HG02973 (cell line): Measurements from ENCODE around the gene SUPT3H.

Experiments used
- ATAC-seq: cut with Tn5 transposase; IDR thresholded peaks from one replicate; pipeline ENCODE4 v1.9.1; 2021; ENCODE audit warnings: moderate library complexity; ENCODE audit not compliant: unreplicated experiment

SUPT3H gene

DNA sequence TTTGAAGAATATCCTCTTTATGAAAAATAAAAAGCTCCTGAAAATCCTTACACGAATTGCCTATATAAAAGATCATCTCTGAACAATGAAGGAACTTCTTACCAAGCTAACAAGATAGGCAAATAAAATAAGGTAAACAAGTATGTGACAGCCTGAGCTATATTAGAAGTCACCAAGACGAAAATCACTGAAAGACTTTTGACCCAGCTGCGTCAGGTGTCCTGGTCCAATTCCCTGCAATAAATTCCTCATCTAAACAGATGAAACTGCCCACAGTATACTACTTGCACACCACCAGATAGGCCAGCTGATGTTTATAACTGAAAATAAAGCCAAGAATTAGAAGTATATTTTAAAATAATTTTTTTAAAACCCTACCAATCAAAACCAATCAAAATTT is 117.0 kb downstream of the SUPT3H start:
- ATAC-seq = no peak

DNA sequence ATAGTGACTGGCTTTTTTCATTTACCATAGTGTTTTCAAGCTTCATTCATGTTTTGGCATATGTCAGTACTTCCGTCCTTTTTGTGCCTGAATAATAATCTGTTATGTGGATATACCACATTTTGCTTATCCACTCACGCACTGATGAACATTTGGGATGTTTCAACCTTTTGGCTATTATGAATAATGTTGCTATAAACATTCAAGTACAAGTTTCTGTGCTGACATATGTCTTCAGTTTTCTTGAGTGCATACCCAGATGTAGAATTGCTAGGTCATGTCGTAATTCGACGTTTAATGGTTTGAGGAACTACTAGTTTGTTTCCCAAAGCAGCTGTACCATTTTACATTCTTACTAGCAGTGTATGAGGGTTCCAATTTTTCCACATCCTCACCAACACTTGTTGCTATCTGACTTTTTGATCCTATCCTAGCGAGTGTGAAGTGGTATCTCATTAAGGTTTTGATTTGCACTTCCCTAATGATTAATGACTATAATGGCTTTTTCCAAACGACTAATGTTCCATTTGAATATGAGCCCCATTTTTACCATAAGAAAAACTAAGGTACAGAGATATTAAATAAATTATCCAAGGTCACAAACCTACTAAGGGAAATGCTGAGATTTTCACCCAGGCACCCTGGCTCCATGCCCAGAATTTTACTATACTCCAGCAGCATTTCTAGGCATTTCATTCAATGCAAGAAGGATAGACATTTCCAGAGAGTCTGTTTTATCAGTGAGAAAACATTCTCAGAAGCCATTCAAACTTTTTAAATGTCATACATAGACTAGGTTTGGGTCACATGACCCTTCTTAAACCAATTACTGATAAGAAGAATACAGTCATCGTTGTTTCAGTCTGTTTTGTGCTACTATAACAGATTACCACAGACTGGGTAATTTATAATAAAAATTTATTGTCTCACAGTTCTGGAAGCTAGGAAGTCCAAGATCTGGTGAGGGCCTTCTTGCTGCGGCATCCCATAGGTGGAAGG is 120.7 kb downstream of the SUPT3H start:
- no peak for ATAC-seq

DNA sequence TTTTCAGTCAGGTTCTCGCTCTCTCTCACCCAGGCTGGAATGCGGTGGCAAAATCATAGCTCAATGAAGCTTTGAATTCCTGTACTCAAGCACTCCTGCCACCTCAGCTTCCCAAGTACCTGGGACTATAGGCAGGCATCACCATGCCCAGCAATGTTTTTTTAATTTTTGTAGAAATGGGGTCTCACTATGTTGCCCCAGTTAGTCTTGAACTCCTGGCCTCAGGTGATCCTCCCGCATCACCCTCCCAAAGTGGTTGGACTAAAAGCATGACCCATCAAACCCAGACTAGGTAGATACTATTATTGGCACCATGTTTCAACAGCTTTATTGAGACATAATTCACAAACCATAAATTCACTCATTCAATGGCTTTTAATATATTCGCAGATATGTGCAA is 122.3 kb downstream of the SUPT3H start:
- no peak for ATAC-seq

- ATAC-seq = no peak
These were observed 123.5 kb downstream of the SUPT3H start for GRCh38 chr6:45254253-45254652.

GRCh38 chr6:45253453-45253852 is 124.3 kb downstream of the SUPT3H start:
- ATAC-seq = no peak

DNA sequence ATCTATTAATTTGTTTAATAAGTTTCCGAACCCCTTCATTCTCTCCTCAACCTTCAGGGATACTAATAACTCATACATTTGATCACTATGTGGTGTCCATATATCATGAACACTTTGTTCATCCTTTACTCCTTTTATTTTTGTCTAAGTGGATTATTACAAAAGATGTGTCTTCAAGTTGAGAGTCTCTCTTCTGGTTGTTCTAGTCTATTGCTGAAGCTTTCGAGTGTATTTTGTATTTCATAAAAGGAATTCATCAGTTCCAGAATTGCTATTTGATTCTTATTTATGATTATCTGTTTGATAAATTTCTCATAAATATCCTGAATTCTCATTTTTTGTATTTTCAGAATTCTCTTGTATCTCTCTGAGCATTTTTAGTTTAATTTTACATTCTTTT is 146.1 kb downstream of the SUPT3H start:
- no peak for ATAC-seq

DNA sequence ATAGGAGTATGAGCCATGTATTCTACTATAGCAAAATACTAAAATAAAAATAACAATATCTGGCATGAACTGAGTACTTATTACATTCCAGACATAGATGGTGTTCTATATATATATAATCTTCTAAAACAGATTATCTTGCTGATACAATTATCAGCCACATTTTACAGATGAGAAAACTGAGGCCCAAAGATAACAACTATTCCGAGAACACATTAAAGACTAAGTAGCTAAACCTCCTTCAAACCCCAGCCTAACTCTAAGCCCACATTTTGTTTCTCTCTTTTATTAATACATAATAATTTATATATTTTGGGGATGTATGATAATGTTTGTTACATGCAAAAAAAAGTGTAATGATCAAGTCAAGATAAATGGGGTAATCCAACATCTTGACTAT is 148.3 kb downstream of the SUPT3H start:
- ATAC-seq = no peak

DNA sequence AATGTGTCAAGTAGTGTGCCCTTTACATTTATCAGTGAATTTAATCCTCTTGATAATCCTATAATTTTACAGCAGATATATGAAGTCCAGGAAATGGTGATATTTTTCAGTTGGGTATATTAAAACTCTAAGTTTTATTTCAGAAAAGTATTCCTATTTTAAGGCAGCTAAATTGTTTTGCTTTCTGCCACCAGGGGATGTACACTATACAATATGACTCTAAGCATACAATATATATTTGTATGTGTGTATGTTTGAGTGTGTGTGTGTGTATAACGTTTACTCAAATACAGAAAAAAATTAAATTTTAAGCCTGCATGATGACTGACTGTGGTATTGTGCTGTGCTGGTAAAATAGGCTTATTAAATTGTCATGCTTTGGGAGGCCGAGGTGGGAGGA is 151.7 kb downstream of the SUPT3H start:
- ATAC-seq = no peak

- no peak for ATAC-seq
These were observed 155.4 kb downstream of the SUPT3H start for GRCh38 chr6:45222380-45222779.

DNA sequence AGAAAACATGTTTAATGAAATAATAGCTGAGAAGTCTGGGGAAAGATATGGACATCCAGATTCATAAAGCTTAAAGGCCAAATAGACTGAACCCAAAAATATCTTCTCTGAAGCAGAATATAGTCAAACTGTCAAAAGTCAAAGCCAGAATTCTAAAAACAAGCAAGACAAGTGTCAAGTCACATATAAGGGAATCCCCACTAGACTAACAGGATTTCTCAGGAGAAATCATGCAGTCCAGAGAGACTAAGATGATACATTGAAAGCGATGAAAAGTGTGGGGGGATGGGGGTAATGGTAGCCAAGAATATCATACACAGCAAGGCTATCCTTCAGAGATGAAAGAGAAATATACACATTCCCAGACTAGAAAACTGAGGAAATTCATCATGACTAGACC is 162.0 kb downstream of the SUPT3H start:
- no peak for ATAC-seq

- ATAC-seq = no peak
These were observed 164.8 kb downstream of the SUPT3H start for GRCh38 chr6:45212976-45213375.

DNA sequence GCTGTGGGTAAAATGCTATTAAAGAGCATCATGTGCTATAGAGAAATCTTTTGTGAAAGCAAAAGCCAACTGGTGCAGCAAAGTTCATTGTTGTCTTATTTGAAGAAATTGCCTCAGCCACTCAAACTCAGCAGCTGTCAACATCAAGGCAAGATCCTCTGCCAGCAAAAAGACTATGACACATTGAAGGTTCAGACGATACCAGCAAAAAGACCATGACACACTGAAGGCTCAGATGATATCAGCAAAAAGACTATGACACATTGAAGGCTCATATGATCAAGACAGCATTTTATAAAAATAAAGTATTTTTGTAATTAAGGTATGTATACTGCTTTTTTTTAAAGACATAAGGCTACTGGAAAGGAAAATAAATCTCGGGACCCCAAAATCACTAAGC is 168.0 kb downstream of the SUPT3H start:
- ATAC-seq = no peak

DNA sequence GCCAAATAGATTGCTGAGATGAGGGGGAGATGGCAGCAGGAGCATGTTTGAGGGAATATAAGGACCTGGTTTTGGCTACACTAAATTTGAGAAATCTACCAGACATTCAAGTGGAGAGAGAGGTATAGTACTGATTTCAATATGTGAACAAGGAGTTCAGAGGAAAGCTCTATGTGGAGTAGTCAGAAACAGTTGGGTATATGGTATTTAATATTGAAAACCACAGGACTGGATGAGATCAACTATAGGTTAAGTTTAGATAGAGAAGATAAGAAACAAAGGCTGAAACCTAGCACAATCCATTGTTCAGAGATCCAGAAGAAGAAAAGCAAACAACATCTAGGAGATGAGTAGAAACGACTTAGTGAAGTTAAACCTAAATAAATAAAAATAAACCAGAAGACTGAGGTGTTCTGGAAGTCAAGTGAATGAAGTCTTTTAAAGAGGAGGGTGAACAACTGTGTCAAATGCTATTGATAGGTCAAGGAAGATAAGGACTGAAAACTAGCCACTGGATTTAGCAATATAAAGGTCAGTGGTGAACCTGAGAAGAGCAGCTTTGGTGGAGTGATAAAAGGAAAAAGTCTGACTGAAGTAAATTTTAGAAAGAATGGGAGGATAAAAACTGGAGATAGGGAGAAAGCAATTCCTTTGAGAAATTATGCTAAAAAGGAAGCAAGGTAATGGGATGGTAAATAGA is 170.8 kb downstream of the SUPT3H start:
- no peak for ATAC-seq

DNA sequence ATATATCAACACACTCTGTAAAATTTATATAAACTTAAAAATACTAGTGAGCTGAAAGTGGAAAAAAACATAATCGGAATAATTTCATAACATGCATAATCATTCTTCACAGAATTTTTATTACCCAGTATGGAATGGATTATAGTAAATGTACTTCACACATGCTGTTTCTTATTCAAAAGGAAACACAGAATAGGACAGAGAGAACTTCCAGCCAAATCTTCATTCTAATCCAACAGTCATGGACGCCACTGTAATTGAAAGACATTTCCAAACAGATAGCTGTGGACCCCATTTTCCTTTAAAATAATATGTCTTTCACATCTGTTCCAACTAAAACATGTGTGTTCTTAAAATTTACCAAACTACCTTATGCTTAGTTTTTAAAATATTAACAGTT is 176.2 kb downstream of the SUPT3H start:
- ATAC-seq = no peak

GRCh38 chr6:45200510-45200909 is 177.2 kb downstream of the SUPT3H start:
- ATAC-seq = no peak

DNA sequence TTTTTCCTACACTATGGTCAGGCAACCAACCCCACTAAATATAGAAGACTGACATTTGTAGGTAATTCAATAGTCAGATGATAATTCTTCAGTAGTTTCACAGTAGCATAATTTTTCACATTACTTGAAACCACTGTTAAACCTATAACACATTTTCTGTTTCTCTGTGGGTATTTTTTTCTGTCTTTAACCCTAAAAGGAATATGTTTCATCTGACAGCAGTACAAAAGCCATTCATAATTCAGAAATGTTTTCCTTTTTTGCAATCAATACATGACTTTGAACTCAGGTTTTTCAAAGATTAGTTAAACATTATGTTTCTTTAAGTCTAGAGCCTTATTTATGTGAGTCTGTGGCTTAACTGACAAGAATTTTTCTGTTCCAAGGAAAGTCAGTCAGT is 178.2 kb downstream of the SUPT3H start:
- ATAC-seq = no peak

- no peak for ATAC-seq
These were observed 181.6 kb downstream of the SUPT3H start for GRCh38 chr6:45196121-45196520.

- ATAC-seq = no peak
These were observed 182.6 kb downstream of the SUPT3H start for GRCh38 chr6:45195137-45195536.

GRCh38 chr6:45192556-45192955 is 185.2 kb downstream of the SUPT3H start:
- ATAC-seq = no peak

DNA sequence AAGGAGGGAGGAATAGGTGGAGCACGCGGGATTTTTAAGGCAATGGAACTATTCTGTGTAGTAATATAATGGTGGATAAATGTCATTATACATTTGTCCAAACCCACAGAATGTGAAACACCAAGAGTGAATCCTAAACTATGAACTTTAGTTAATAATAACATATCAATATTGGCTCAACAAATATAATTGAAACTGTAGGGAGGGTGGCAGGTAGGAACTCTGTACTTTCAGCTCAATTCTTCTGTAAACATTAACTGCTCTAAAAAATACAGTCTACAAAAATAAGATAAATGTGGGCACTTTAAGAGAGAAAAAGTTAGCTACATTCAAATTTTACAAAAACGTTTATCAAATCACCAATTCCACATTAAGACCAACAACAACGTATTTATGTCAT is 186.3 kb downstream of the SUPT3H start:
- ATAC-seq = no peak

GRCh38 chr6:45187836-45188235 is 189.9 kb downstream of the SUPT3H start:
- ATAC-seq = no peak
